ENCODE measurements around the gene ASPM.

GRCh38 chr1:197049100-197049499 is 97.4 kb downstream of the ASPM start:
- TF ChIP-seq REST (tag by site-specific recombination; IDR thresholded peaks at IDR 0.05), result no peak
- no peak for TF ChIP-seq ZNF335 (tag by site-specific recombination; conservative IDR thresholded peaks at IDR 0.05)
- TF ChIP-seq, protein P1, sequence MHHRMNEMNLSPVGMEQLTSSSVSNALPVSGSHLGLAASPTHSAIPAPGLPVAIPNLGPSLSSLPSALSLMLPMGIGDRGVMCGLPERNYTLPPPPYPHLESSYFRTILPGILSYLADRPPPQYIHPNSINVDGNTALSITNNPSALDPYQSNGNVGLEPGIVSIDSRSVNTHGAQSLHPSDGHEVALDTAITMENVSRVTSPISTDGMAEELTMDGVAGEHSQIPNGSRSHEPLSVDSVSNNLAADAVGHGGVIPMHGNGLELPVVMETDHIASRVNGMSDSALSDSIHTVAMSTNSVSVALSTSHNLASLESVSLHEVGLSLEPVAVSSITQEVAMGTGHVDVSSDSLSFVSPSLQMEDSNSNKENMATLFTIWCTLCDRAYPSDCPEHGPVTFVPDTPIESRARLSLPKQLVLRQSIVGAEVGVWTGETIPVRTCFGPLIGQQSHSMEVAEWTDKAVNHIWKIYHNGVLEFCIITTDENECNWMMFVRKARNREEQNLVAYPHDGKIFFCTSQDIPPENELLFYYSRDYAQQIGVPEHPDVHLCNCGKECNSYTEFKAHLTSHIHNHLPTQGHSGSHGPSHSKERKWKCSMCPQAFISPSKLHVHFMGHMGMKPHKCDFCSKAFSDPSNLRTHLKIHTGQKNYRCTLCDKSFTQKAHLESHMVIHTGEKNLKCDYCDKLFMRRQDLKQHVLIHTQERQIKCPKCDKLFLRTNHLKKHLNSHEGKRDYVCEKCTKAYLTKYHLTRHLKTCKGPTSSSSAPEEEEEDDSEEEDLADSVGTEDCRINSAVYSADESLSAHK (tag by site-specific recombination; IDR thresholded peaks at IDR 0.05), result no peak
- no peak for TF ChIP-seq CTCF (tag by site-specific recombination; IDR thresholded peaks at IDR 0.05)
- no peak for TF ChIP-seq ZNF585B (tag by site-specific recombination; IDR thresholded peaks at IDR 0.05)
- TF ChIP-seq ZNF701 (tag by site-specific recombination; IDR thresholded peaks at IDR 0.05), result no peak
- TF ChIP-seq ZFP69B (tag by site-specific recombination; IDR thresholded peaks at IDR 0.05), result no peak
- TF ChIP-seq ZNF311 (tag by site-specific recombination; IDR thresholded peaks at IDR 0.05; ENCODE audit: borderline replicate concordance), result no peak
- TF ChIP-seq GLI4 (tag by site-specific recombination; IDR thresholded peaks at IDR 0.05), result no peak
- no peak for TF ChIP-seq ZNF785 (tag by site-specific recombination; IDR thresholded peaks at IDR 0.05)

Measured in HEK293 (cell line).